Stimulated activated CD4-positive, alpha-beta T cell treated with anti-CD3 and anti-CD28 coated beads, Interleukin-12 subunit alpha, Interleukin-12 subunit beta, amount 100 ng/mL, for 48 hours (primary cell): Measurements from ENCODE around the gene CPED1.
"Not testable (repeated sequence)": the region's sequence is repeated elsewhere in the genome, so short reads cannot be mapped to it uniquely, and the experiment has no call there.

Experiments
- DNase-seq, 3 donors: peaks; one replicate each; pipeline ENCODE4 v3.0.0-alpha.2; 2020; ENCODE audit warnings: low read depth in 2 of 3, low spot score in 1 of 3

The CPED1 gene

DNA sequence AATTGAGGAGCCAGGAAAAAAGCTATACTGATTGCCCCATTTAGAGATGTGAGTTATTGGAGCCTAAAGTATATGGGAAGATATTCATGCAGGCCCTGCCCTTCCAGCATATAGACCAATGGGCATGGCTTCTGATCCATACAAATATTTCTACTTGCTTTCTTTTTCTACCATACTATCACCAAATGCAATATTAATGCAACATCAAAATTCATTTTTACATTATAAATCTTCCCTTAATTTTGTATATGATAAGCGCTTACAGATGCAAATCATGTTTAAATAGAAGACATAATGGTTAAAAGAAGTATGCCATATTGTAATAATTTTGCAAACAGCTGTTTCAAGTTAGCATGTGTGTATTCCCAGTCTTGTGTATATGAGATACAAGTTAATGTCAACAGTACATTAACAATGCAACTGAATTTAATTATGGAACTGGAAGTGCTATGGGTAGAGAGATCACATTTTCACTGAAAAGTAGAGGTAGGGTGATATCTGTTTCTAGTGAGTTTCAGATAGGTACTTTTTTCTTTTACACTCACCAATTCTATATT is 315.7 kb downstream of the CPED1 start:
- DNase-seq, result no peak

DNA sequence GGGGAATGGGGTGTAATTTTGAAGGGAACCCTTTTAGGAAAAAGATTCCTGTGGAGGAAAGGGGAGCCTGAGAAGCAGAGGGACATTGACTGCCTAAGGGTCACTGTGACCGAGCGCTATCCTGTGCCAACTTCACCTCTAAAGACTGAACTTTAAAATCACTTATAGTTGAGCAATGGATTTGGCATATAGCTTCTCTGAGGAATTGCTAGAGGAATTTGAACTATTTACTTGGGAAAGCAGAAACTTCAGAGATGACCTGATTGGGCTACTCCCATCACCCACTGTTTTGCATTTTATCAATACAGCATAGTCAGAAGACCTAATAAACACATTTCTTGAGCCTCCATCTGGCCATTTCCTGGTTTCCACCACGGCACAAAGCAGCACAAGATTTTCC is 316.6 kb downstream of the CPED1 start:
- DNase-seq, result no peak

DNA sequence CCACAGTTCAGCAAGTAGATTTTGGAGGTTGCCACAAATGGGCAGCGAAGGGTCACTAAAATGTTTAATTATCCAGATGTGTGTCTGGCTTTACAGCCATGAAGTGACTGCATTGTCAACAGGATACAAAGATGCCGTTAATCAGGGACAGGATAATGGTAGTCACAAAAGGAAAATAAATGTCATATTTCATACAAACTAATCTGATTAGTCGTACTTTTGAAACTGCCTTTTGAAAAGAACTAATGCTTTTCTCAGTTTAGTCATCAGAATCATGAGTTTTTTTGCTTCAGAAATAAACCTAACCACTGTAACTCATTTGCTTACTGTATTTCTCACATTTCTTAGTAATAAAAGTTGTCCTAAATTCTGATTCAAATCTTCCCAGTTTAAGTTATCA is 318.1 kb downstream of the CPED1 start:
- DNase-seq, result no peak

DNA sequence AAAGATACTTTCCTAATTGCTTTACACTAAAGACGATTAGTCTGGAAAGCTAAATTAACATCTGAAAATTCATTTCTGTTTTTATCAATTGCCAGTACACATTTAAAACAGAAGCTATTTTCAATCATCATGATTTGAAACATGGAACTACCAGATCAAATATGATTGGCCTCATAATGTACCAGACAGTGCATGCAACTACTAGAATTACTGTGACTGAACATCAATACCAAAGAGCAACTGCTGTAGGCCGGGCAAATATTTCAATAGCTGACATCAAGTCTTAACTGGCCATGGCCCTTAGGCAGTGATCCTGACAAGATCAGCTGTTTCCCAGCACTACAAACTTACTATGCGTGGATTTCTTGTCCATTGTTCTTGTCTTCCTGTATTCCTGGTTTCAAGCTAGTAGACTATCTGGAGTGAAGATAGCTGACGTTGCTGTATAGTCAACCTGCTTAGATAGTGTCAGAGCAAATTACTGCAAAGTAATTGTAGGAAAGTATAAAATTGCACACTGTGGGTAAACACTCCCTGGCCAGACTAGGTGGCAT is 318.6 kb downstream of the CPED1 start:
- no peak for DNase-seq

DNA sequence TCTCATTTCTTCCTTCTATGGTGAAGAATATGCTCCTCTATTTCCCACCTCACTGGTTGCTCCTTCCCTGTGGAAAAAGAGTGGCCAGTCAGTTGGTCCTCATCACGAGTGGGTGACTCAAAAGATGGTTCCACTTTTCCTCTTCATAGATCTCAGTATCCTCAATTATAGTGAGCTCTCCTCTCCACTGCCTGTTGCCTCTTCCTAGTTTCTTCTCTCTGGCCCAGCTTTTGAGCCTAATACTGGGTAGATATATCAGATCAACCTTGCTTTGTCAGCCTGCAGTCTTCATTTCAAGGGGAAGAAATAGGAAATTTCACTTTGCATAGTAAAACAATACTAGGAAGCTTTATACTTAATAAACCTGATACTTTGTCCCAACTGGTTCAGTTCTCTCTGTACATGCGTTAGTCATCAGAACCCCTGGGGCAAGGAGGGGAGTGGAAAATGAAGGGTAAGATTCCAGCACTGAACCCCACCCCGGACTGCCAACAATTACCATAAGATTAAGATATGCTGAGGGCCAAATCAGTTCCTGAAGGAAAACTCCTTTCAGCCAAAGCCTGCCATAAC is 324.8 kb downstream of the CPED1 start:
- DNase-seq, result no peak

DNA sequence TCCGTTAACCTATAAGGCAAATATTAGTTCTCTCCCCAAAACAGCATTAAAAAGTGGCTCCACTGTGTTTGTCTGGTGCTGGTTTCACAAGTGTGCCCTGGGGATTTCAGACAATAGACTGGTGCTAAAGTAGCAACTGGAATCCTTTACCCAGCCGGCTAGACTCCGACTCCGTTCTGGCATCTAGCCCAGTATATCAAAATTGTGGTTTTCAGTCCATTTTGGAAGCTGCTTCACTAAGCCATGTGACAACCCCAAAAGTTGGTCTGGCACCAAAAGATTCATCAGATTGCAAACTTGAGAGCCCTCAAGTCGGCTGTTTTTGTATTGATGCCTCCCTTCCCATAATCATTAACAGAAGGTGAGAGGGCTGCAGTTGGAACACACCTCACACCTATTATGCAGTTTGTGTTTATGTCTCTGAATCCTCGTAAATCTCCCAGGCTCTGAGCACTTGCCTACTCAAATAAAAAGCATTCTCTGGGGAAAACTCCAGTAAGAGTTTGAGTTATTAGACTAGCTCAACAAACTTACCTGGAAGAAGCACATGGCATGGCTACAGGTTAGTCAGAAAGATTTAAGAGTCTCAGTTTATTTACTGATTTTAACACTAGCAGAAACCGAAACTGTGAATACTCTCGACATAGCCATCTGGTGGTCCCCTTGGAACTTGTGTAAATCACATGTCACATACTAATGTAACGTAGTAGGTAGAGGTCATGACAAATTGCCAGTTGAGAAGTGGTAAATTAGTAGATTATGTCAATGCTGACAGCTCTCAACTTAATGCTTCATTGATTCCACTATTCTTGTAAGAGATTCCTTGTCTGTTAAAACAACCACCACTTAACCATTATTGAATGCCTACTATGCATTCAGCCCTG is 325.5 kb downstream of the CPED1 start:
- no peak for DNase-seq

DNA sequence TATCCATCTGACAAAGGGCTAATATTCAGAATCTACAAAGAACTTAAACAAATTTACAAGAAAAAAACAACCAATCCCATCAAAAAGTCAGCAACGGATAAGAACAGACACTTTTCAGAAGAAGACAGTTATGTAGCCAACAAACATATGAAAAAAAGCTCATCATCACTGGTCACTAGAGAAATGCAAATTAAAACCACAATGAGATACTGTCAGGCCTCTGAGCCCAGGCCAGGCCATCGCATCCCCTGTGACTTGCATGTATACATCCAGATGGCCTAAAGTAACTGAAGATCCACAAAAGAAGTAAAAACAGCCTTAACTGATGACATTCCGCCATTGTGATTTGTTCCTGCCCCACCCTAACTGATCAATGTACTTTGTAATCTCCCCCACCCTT is 326.7 kb downstream of the CPED1 start:
- not testable (repeated sequence) for DNase-seq

DNA sequence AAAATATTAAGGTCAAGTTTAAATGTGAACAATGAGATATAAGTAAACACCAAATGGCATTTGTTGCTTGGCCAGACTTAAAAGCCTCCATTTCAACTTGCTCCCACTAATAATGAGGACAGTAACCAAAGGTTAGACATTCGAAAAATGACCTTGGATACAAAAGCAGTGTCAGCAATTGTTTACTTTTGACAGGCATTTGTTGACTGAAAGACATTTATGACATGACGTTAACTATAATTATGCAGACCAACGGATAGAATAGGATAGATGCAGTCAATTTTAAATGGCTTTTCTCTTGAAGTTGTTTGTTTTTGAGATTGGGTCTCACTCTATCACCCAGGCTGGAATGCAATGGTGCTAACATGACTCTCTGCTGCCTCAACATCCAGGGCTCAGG is 333.9 kb downstream of the CPED1 start:
- no peak for DNase-seq

DNA sequence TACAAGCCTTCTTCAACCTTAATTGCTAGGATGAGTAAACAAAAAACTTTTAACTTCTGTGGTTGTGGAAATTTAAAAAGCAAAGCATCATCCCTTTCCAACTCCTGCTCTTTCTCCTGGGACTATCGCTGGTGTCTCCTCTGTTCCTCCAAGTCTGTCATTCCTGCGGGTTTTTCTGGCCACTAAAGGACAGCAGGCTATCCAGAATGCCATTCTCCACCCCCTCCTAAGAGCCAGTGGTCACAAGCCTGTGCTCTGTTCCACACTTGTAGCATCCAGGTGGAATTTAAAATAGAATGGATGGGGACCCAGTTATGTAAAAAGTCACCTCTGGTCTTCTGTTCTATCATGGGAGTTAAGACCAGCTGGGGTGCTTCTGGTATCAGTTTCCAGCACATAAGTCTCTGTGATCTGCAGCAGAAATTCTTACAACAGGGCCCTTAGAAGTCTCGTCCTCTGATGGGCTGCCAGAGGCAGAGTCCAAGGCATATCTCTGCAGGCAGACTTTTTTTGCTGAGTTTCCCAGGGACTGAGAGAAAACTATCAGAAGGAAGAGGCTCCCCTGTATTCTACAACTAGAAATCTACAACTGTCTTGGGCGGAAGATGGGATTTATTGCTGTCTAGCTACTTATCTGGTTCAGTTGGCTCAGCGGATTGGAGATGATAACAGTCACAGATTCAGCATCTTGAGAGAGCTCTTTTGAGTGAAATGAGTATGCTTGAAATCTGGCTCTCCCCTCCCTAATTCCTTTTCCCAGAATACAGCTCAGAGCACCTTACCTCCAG is 335.2 kb downstream of the CPED1 start:
- DNase-seq, result no peak

DNA sequence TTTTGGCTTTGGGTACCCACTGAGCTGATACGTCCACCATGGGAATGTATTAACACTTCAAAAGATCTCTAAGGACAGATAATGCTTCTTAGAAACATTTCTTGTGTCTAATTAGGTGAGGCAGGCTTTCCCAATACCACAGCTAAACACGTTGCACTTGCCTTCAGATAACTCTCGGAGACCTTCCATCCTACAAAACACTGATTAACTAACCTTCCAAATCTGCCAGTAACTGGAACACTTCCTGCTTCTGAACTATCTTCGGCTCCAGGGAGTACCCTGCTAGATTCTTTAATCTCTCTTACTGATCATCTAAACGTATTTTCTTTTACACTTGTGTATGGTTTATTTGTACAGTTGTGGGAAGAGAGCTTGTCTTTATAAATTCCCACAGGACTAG is 339.2 kb downstream of the CPED1 start:
- DNase-seq, result no peak

DNA sequence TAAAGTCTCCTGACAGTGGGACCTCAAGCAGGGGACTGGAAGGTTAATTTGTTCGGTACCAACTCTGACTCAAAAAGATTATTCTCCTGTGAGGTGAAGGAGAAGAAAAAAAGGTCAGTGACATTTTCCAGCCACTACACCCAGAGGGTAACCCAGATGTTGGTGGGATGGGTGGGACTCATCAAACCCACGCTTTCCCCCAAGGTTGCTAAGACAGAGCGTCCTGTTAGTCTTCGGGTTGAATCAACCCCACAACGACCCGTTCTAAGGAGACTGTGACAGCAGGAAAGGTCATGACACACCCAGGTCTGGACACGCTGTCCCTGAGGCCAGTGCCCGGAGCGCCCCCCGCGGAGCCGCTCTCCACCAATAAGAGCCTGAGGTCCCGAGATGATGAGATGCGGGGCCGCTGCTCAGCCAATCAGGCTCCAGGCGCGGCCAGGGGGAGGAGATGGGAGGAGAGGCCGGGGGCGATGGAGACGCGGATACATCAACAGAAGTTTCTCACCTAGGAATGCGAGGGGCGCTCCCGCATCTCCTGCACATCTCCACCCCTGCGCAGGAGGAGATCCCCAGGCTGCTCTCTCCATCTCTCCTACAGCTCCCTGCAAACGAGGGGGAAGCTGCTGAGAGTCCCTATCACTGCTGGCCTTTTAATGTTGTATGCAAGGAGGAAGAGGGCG is 340.1 kb downstream of the CPED1 start, which contains the start of gene WNT16:
Gene WNT16 (plus strand): TSS at position 493 of the 683 bp plus-strand sequence. CDS start 293 bp downstream, outside the sequence.
- DNase-seq, result no peak

DNA sequence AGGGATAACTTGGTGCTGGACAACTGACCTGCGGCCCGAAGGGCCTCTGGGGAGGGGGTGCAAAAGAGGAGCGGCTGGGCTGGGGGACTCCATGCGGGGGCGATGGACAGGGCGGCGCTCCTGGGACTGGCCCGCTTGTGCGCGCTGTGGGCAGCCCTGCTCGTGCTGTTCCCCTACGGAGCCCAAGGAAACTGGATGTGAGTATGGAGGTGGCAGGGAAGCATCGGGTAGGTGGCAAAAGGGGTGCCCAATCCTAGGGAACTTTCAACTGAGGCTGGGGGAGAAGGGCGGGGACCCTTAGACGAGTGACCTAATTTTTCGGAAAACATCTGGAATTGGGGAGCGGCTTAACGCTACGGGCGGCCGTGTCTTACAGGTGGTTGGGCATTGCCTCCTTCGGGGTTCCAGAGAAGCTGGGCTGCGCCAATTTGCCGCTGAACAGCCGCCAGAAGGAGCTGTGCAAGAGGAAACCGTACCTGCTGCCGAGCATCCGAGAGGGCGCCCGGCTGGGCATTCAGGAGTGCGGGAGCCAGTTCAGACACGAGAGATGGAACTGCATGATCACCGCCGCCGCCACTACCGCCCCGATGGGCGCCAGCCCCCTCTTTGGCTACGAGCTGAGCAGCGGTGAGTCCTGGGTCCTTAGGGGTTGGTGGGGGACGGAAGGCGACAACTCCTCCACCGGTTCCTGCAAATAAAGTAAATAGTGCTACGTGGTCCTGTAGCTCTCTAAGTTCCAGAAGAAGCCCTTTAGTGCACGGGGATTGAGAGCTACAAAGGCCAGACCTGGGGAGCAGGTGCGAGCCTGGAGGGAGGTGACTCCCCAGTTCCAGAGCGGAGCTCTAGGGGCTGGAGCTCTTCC is 340.9 kb downstream of the CPED1 start:
- peak in 1 of 3 donors; percentile 12 for DNase-seq

DNA sequence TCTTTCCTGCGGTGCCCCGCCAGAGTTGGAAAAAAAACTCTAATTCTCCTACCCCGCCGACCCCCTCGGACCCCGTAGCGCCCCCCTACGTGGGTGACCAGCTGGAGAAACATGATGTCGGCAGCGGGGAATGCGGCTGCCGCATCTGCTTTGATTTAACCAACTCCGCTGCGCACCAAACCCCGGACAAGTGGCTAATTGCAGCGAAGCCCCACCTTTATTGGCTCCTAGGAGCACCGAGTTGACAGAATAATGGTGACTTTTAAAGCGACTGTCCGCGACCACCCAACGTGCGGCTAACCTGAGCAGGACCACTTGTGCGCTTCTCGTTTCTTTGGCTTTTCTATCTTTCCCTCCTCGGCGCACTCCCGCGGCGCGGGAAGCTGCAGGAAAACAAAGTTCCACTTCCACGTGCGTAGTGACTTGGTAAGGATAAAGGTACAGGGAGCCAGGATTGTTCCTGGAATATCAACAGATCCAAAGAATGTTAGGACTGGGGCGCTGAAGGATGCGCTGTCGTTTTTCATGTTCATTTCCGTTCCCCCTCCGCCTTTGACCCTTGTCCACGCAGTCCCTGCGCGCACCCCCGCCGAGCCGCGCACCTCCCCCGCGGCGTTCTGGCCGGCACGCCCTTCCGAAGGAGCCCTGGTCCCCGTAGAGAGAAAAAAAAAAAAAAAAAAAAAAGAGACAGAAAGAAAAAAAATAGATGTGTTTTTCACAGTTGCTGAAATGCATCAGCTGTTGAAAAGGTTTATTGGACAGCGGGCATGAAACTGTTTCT is 341.7 kb downstream of the CPED1 start:
- no peak for DNase-seq

DNA sequence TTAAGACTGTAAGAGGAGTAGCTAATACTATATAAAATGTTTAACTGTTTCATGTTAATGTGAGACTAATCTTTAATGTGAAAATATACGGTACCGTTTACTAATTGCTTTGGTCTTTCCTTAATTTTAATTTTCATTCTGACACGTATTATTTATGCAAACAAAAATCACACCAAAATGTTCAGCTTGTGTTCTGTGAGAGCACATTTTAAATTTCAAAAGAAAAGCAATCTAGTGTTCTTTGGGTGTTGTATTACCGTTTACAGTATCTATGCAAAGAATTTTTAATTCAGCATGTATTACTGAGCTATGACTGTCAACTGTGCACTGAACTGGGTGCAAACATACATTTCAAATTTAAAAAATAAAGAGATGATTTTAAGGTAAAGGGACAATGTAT is 342.5 kb downstream of the CPED1 start:
- DNase-seq, result no peak

DNA sequence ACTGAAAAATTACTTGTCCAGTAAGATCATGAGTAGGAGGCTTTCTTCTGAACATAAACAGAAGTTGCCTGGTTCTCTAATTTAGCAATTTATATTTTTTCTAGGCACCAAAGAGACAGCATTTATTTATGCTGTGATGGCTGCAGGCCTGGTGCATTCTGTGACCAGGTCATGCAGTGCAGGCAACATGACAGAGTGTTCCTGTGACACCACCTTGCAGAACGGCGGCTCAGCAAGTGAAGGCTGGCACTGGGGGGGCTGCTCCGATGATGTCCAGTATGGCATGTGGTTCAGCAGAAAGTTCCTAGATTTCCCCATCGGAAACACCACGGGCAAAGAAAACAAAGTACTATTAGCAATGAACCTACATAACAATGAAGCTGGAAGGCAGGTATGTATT is 343.1 kb downstream of the CPED1 start:
- no peak for DNase-seq

DNA sequence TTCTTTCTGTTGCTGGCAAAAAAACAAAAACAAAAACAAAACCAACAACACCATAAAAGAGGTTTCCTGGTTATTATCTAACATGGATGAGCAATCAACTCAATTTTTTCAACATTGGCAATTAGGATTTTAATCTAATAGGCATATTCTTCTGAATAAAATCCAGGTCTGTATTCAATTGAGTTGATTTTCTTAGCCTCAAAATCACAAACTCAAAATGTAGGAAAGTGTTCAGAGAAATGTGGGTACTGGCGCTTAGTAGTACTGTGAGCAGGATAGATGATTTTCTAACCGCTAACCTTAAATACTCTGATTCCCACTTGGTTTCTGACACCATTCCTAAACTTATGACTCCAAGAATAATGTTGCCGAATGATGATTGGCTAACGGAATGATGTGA is 345.9 kb downstream of the CPED1 start:
- no peak for DNase-seq

DNA sequence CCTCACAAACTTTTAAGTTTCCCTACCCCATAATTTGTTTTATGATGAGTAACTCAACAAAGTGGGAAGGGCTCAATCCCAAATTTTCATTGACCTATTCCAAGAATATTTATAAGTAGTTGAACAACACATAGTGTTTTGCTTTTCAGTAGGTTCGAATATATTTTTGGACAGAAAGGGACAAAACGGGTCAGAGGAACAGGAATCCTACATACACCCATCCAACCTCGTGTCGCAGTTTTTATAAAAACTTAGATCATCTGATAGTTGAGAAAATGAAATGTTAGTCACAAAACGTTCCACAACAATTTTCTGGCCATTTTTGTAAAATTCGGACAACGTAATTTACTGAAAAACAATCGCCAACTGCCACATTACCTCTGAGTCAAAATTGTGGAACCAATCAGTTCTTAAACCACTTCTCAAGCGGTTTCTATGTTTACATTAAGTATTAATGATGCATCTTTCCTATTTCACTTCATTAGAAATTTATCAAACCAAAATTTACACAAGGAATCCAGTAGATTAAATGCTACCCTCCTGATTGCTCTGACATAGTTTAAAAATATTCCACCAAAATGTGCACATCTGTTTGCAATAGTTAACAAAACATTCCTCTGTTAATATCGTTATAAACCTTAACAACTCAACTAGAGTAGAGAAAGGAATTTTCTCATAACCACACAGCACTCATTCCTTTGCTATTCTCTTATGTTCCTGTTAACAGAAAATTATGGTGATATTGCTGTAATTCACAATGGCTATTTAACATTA is 346.6 kb downstream of the CPED1 start:
- no peak for DNase-seq

DNA sequence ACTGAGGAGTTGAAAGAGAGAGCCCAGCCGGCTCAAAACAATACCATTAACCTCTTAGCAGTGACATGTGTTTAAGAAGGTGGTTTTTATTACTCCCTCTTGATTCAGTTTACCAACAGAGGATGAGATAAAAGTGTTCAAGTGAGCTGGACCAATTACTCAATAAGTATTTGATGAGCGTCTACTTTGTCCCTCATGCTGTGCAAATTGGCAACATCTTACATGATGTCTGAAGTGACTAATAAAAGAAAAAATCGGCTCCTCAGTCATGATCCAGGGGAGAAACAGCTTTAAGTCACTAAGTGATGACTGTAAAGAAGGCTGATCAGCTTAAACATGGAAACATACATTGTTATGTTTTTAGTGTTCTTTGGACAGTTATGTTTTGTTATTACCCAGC is 348.1 kb downstream of the CPED1 start:
- DNase-seq, result no peak
